ENCODE measurements around the gene TMEM176A.

Gene TMEM176A

DNA sequence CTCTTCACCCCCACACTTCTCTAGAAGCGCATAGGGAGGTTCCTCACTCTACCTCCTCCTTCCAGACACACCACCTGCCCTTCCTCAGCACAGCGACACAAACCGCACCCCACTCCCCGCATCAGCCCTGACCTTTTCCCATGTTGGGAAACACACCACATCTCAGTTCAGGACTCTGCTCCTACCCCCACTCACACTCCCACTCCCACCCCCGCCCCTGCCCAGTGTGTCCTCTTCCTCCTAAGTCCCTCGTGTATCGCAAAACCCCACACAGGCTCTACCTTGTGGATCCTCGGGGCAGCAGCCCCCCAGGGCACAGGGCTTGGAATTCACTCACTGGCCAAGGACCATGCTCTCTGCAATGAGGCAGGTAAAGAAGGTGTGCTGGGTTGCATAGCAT is 47.5 kb downstream of the TMEM176A start:
- CTCF ChIA-PET, result no interaction called here
- no peak for DNase-seq (ENCODE audit: extremely low spot score)
- TF ChIP-seq SP1 (IDR thresholded peaks at IDR 0.05) (no peak), SUZ12 (IDR thresholded peaks at IDR 0.05) (no peak), ZNF384 (IDR thresholded peaks at IDR 0.05) (no peak), CTBP1 (IDR thresholded peaks at IDR 0.05; ENCODE audit: borderline replicate concordance) (no peak), BHLHE40 (IDR thresholded peaks at IDR 0.05; ENCODE audit: borderline replicate concordance) (no peak), HDGF (IDR thresholded peaks at IDR 0.05; ENCODE audit: borderline replicate concordance) (no peak), LEF1 (IDR thresholded peaks at IDR 0.05; ENCODE audit: borderline replicate concordance) (no peak)
- TF ChIP-seq, protein P1, sequence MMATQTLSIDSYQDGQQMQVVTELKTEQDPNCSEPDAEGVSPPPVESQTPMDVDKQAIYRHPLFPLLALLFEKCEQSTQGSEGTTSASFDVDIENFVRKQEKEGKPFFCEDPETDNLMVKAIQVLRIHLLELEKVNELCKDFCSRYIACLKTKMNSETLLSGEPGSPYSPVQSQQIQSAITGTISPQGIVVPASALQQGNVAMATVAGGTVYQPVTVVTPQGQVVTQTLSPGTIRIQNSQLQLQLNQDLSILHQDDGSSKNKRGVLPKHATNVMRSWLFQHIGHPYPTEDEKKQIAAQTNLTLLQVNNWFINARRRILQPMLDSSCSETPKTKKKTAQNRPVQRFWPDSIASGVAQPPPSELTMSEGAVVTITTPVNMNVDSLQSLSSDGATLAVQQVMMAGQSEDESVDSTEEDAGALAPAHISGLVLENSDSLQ (IDR thresholded peaks at IDR 0.05), result no peak
- POLR2A ChIA-PET, result interaction anchor here (1.5 kb wide), 1 partner anchor 16 kb away, joined by 4 read pairs; no protein-coding TSS in a partner anchor

DNA sequence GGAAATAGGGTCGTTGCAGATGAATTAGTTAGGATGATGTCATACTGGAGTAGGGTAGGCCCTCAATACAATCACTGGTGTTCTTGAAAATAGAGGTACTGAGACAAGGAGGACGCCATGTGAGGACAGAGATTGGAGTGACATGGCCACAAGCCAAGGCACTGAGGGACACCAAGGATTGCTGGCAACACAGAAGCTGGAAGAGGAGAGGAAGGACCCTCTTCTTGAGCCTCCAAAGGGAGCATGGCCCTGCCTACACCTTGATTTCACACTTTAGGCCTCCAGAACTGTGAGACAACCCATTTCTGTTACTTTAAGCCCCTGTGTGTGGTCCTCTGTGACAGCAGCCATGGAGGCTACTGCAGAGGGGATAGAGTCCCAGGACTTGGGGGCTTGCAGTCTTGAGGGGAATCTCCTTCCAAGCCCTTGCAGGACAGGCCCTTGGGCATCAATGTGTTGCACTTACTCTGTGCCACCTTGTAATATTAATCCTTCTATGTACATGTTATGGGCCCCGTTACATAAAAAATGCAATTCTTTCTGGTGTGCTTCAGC is 48.1 kb downstream of the TMEM176A start:
- no peak for DNase-seq (ENCODE audit: extremely low spot score)
- POLR2A ChIA-PET, result no interaction called here
- no peak for TF ChIP-seq ZNF384 (IDR thresholded peaks at IDR 0.05)
- TF ChIP-seq, protein P1 (IDR thresholded peaks at IDR 0.05), result no peak
- no peak for TF ChIP-seq ELF4 (IDR thresholded peaks at IDR 0.05)
- no peak for TF ChIP-seq HDGF (IDR thresholded peaks at IDR 0.05; ENCODE audit: borderline replicate concordance)
- CTCF ChIA-PET, result no interaction called here

DNA sequence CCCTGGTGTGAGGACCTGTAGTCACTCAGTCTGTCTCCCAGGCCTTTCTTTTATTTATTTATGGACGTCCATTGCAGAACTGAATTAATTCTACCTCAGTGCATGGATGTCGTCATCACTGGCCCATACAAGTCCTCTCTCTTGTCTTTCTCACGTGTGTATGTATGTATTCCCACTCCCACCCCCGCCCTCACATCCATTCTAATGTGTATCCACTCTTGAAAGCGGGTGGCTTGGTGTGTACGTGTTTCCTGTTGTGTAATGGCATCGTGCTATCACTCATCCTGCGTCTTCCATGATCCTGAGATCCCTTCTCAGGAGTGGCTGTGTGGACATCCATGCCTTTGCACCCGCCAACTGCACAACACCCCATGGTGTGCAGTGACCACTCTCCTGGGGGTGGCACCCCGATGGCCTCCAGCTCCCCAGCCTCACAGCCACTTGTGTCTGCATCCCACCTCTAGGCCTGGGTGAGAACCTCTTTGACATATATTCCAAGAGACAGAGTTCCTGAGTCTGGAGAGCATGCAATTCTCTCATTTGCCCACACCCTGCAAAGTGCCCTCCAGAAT is 48.7 kb downstream of the TMEM176A start:
- TF ChIP-seq FOXM1 (IDR thresholded peaks at IDR 0.05; ENCODE audit: borderline replicate concordance) (no peak), CTBP1 (IDR thresholded peaks at IDR 0.05; ENCODE audit: borderline replicate concordance) (no peak), ZNF384 (IDR thresholded peaks at IDR 0.05) (no peak), LEF1 (IDR thresholded peaks at IDR 0.05; ENCODE audit: borderline replicate concordance) (no peak), NFRKB (IDR thresholded peaks at IDR 0.05) (no peak), FOXK2 (IDR thresholded peaks at IDR 0.05) (no peak), TARDBP (IDR thresholded peaks at IDR 0.05) (no peak), SUZ12 (IDR thresholded peaks at IDR 0.05) (no peak), ARNT (IDR thresholded peaks at IDR 0.05) (no peak), BHLHE40 (IDR thresholded peaks at IDR 0.05; ENCODE audit: borderline replicate concordance) (no peak), ELF4 (IDR thresholded peaks at IDR 0.05) (no peak), HDGF (IDR thresholded peaks at IDR 0.05; ENCODE audit: borderline replicate concordance) (no peak), L3MBTL2 (conservative IDR thresholded peaks at IDR 0.05) (no peak), FOXA1 (IDR thresholded peaks at IDR 0.05) (no peak)
- TF ChIP-seq, protein P1 (IDR thresholded peaks at IDR 0.05), result no peak
- POLR2A ChIA-PET, result no interaction called here
- no peak for DNase-seq (ENCODE audit: extremely low spot score)
- CTCF ChIA-PET, result no interaction called here

DNA sequence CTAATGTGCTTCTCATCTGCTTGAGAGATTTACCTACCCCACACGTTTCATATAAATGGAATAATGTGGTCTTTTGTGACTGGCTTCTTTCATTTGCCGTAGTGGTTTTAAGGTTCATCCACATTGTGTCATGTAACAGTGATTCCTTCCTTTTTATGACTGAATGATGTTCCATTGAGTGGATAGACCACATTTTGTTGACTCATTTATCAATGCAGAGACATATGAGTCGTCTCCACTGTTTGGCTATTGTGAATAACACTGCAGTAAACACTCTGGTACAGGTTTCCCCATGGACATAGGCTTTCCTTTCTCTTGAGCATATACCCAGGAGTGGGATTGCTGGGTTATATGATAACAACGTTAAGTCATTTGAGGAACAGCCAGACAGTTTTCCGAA is 49.7 kb downstream of the TMEM176A start:
- DNase-seq (ENCODE audit: extremely low spot score), result no peak
- TF ChIP-seq TARDBP (IDR thresholded peaks at IDR 0.05) (no peak), HDGF (IDR thresholded peaks at IDR 0.05; ENCODE audit: borderline replicate concordance) (no peak), CTBP1 (IDR thresholded peaks at IDR 0.05; ENCODE audit: borderline replicate concordance) (no peak), FOXK2 (IDR thresholded peaks at IDR 0.05) (no peak), ELF4 (IDR thresholded peaks at IDR 0.05) (no peak), SUZ12 (IDR thresholded peaks at IDR 0.05) (no peak), NFRKB (IDR thresholded peaks at IDR 0.05) (no peak), BHLHE40 (IDR thresholded peaks at IDR 0.05; ENCODE audit: borderline replicate concordance) (no peak), ZNF384 (IDR thresholded peaks at IDR 0.05) (no peak), FOXM1 (IDR thresholded peaks at IDR 0.05; ENCODE audit: borderline replicate concordance) (no peak)
- TF ChIP-seq, protein P1 (IDR thresholded peaks at IDR 0.05), result no peak
- ChIA-PET POLR2A (no interaction called here), CTCF (no interaction called here)

DNA sequence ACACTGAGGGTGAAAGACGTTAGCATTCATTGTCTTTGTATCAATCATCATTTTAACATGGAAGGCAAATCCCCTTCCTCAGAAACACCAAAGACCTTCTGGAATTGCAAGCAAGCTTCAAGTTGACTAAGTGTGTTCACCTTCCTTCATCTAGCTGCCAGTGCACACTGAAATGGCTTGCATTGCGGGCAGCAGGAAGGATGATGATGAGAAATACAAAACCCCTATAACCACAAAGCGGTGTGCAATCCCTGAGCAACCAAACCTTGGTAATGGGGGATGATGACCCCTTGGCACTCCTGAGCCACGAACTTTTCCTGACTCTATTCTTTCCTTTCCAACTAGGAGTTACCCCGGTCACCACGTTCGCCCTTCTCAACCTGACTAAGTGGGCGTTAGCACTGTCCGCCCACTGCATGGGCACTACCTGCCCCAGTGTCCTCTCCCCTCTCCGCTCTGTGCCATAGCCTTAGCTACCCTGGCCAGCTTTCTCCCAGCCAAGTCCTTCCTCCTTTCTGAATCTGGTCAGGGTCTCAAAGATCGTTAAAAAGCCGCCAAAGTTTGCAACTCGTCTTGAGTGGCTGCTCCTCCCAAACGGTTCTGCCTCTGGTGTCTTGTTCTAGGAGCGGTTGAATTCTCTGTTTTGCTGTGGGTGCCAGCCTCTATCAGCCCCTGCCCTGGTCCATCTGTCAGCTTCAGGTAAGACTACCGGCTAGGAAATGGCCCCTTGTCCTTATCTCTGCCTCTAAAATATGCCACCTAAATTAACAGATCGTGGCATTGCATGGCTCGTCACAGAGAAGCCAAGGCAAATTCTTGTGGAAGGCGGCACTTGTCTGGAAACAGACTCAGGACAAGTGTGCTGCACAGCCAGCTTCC is 51.2 kb downstream of the TMEM176A start:
- TF ChIP-seq FOXK2 (IDR thresholded peaks at IDR 0.05) (no peak), L3MBTL2 (conservative IDR thresholded peaks at IDR 0.05) (no peak), ZNF384 (IDR thresholded peaks at IDR 0.05) (no peak), FOXA1 (IDR thresholded peaks at IDR 0.05) (no peak), TARDBP (IDR thresholded peaks at IDR 0.05) (no peak), FOXM1 (IDR thresholded peaks at IDR 0.05; ENCODE audit: borderline replicate concordance) (no peak), BHLHE40 (IDR thresholded peaks at IDR 0.05; ENCODE audit: borderline replicate concordance) (no peak), NFRKB (IDR thresholded peaks at IDR 0.05) (no peak), CTBP1 (IDR thresholded peaks at IDR 0.05; ENCODE audit: borderline replicate concordance) (no peak), ARNT (IDR thresholded peaks at IDR 0.05) (no peak), SP1 (IDR thresholded peaks at IDR 0.05) (no peak), ELF4 (IDR thresholded peaks at IDR 0.05) (no peak), SUZ12 (IDR thresholded peaks at IDR 0.05) (no peak)
- TF ChIP-seq, protein P1 (IDR thresholded peaks at IDR 0.05), result no peak
- DNase-seq (ENCODE audit: extremely low spot score), result no peak
- ChIA-PET CTCF (no interaction called here), POLR2A (no interaction called here)
